Left forelimb (tissue), 1 donor: ENCODE data around the gene CD55.
"Not testable (repeated sequence)": the region's sequence is repeated elsewhere in the genome, so short reads cannot be mapped to it uniquely, and the experiment has no call there.

ENCODE experiments used
- DNase-seq: peaks from one replicate; pipeline ENCODE4 v3.0.0-alpha.2; 2018; ENCODE audit warnings: low spot score

CD55 gene

GRCh38 chr1:207306023-207306422, 15.5 kb upstream of the CD55 start:
- no peak for DNase-seq

GRCh38 chr1:207306603-207307002, 14.9 kb upstream of the CD55 start:
- no peak for DNase-seq

GRCh38 chr1:207308451-207309190, 12.9 kb upstream of the CD55 start:
- no peak for DNase-seq

DNA sequence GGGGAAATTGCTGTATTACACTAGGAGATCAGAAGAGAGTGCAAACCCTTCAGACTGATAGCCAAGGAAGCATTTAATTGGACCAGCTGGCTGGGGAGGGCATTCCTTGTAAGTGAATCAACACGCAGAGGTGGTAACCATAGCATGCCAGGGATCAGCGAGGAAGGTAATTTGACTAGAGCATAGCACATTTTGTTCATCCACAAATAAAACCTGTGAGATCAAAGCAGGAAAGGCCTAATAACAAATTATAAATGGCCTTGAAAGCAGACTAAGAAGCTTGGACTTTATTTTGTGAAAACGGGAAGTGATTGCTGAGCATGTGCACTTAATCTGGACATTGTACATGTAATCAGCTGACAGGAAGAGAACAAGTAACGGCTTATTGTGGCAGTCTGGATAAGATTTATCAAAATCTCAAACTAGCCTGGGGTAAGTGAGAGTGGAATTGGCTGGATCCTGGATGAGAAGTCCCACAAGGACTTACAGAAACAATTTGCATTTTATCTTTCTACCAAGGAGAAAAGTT, 11.7 kb upstream of the CD55 start:
- no peak for DNase-seq

GRCh38 chr1:207311888-207312603, 9.4 kb upstream of the CD55 start:
- no peak for DNase-seq

DNA sequence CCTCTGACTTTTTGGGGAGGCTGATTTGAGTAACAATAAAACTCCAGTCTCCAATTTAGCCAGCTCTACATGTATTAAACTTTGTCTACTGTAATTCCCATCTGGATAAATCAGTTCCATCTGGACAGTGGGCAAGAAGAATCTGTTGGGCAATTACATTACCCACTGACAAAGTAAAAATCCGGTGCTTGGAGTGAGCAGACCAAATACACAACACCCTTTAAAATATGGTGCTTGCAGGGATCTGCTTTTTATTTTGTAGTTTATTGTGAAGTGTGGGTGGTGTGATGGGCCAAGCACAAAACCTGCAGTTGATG, 8.9 kb upstream of the CD55 start:
- DNase-seq: no peak

GRCh38 chr1:207313131-207313530, 8.3 kb upstream of the CD55 start:
- no peak for DNase-seq

- no peak for DNase-seq
Observed at GRCh38 chr1:207314816-207315215, 6.7 kb upstream of the CD55 start.

GRCh38 chr1:207315435-207315834, 6.0 kb upstream of the CD55 start:
- no peak for DNase-seq

GRCh38 chr1:207316141-207316540, 5.3 kb upstream of the CD55 start:
- DNase-seq: no peak

GRCh38 chr1:207316622-207317391, 4.7 kb upstream of the CD55 start:
- DNase-seq: no peak

GRCh38 chr1:207317561-207317960, 3.9 kb upstream of the CD55 start:
- DNase-seq: no peak

DNA sequence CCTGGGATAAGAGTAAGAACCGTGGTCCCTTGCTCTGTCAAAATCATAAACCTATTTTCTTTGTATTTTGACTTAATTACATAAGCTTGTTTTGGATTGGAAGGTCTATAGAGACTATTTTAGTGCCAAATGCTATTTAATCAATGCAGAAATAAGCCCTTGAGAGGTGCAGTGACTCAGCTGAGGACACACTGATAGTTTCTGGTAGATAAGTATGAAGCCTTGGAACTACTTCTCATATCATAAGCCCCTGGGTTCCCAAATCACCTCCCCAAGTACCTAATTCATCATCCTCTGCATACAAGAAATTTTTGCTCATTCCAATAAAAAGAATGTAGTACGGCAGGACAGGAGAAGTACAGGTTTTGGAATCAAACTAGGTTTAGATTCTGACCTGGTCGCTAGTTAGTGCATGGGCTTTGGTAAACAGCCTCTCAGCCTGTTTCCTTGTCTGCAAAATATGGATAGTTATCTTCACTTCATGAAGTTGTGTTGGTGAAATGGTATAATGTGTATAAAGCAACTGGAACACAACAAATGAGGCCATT, 3.3 kb upstream of the CD55 start:
- no peak for DNase-seq

DNA sequence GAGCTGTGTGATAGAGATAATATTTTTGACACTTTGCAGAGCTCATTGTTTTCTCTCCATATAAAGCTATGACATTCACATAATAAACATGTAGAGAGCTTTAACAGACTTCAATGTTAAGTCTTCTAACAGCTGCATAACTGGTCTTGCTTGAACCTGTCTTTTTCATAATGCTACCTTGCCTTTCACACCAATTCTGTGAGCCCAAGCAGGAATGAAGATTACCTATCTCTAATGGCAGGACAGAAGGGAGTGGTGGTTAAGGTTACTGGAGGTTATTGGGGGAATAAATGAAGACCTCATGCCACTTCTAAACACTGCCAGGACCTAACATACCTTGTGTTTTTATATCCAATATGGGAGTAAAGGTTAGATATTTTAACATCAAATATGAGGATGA, 2.3 kb upstream of the CD55 start:
- DNase-seq: no peak

DNA sequence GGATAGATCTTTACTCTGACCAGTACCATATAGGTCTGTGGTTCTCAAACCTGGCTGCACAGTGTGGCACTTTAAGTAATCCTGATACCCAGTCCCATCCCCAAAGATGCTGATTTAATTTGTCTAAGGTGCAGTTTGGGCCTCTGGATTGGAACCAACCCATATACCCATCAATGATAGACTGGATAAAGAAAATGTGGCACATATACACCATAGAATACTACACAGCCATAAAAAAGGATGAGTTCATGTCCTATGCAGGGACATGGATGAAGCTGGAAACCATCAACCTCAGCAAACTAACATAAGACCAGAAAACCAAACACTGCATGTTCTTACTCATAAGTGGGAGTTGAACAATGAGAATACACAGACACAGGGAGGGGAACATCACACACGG, 1.4 kb upstream of the CD55 start:
- not testable (repeated sequence) for DNase-seq

- DNase-seq: peak; percentile 65
Observed at GRCh38 chr1:207321790-207322645, 540 bp downstream of the CD55 start.

- DNase-seq: no peak
Observed at GRCh38 chr1:207323425-207324225, 2.1 kb downstream of the CD55 start.

- no peak for DNase-seq
Observed at GRCh38 chr1:207328004-207328403, 6.5 kb downstream of the CD55 start.

DNA sequence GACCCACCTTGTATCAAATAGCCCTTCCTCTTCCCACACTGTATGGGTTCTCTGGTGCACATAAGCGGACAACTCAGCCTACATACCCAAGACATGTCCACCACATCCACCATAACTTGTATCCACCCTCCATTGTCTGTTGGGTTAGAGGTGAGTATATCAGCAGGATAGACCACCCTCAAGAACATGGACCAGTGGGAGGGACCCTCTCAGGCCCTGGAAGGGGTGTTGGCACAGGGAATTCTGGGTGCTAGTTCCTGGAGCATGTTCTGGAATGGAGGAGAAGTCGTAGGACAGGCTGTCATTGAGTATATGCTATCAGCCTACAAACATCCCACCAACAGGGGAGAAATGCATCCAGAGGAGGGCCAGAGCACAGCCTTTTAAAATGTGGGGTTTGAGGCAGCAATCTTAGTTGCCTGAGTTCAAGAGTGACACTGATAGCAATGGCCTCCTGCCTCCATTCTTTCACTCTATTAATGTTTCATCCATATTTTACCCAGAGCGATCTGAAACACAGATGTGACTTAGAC, 7.5 kb downstream of the CD55 start:
- no peak for DNase-seq

- DNase-seq: no peak
Observed at GRCh38 chr1:207329469-207329868, 8.0 kb downstream of the CD55 start.
